ENCODE measurements around the gene TAOK2.

TAOK2 gene

GRCh38 chr16:30018731-30019158 lies 45.1 kb downstream of the TAOK2 start (continued):
- TF ChIP-seq PRDM2 (tag by site-specific recombination; IDR thresholded peaks at IDR 0.05; ENCODE audit: borderline replicate concordance) (no peak), ZSCAN4 (tag by site-specific recombination; IDR thresholded peaks at IDR 0.05) (no peak), TSHZ1 (tag by site-specific recombination; IDR thresholded peaks at IDR 0.05; ENCODE audit: borderline replicate concordance) (peak; percentile 66; the same call in 1 of the 2 replicates), OSR2 (tag by site-specific recombination; IDR thresholded peaks at IDR 0.05) (peak; percentile 25; the same call in 1 of the 2 replicates), GLIS1 (tag by site-specific recombination; IDR thresholded peaks at IDR 0.05) (peak; percentile 96), ZBTB20 (tag by site-specific recombination; IDR thresholded peaks at IDR 0.05) (peak; percentile 75), ZNF660 (tag by site-specific recombination; IDR thresholded peaks at IDR 0.05) (peak; percentile 84)

GRCh38 chr16:30022887-30023286 lies 49.2 kb downstream of the TAOK2 start, which contains the start of gene C16orf92:
Gene C16orf92 (plus strand): TSS chr16:30023198. CDS start chr16:30023341, 143 bp downstream.
- no peaks in the 10 kb centered on the region for H3K4me1 ChIP-seq (ENCODE audit: control insufficient read depth, insufficient read depth, low read length)
- ChIA-PET CTCF (interaction anchor here (0.6 to 2.0 kb wide), 9 partner anchors 9 to 206 kb away, joined by 3 to 14 read pairs (median 4); partner anchors contain the start of gene TLCD3B), POLR2A (no interaction called here)
- no peaks in the 10 kb centered on the region for H3K36me3 ChIP-seq (ENCODE audit: control insufficient read depth in 2 of 2, insufficient read depth in 1 of 2, low read length in 2 of 2)
- no peaks in the 10 kb centered on the region for H3K9me3 ChIP-seq (ENCODE audit: control insufficient read depth, insufficient read depth, low read depth, low read length)
- no peak within 1 kb of the TSS for H3K27ac ChIP-seq (ENCODE audit: extremely low read depth, low read depth, low read length)
- H3K4me3 ChIP-seq (ENCODE audit: low read depth, low read length) = no peak within 1 kb of the TSS
- TF ChIP-seq ZNF175 (tag by site-specific recombination; IDR thresholded peaks at IDR 0.05) (no peak), ZSCAN5A (tag by site-specific recombination; IDR thresholded peaks at IDR 0.05) (no peak), TSHZ1 (tag by site-specific recombination; IDR thresholded peaks at IDR 0.05; ENCODE audit: borderline replicate concordance) (no peak), ZNF350 (tag by site-specific recombination; IDR thresholded peaks at IDR 0.05) (no peak), ZNF157 (tag by site-specific recombination; IDR thresholded peaks at IDR 0.05) (no peak), ZNF155 (tag by site-specific recombination; IDR thresholded peaks at IDR 0.05) (no peak), ZNF510 (tag by site-specific recombination; IDR thresholded peaks at IDR 0.05; ENCODE audit: insufficient replicate concordance) (no peak), ZNF518A (tag by site-specific recombination; conservative IDR thresholded peaks at IDR 0.05; ENCODE audit: low read depth) (no peak)

Measured in HEK293 (cell line).